GM18526 (cell line): Measurements from ENCODE around the gene GLRA2.

Source experiments
- POLR2A ChIP-seq: IDR thresholded peaks from 3 replicates; pipeline ENCODE4 v1.6.1; 2011; ENCODE audit not compliant: insufficient read length; ENCODE audit errors: extremely low read depth

Gene GLRA2

DNA sequence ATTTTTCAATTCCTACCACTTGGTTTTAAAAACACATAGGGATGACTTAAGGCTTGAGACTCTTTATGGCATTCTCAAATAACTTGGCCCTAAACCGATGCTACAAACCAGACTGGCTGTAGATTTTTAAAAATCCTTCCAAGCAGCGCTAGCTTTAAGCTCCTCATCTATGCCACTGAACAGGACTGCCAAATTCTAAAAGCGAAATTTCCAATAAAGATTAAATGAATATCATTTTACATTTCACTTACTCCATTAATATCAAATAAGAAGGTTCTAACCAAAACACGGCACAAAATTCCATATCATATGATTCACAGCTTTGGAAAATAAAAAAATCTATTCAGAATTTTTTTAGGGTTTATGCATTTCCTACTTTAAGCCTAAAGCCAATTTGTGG is 209.3 kb downstream of the GLRA2 start:
- no peak for TF ChIP-seq POLR2A

DNA sequence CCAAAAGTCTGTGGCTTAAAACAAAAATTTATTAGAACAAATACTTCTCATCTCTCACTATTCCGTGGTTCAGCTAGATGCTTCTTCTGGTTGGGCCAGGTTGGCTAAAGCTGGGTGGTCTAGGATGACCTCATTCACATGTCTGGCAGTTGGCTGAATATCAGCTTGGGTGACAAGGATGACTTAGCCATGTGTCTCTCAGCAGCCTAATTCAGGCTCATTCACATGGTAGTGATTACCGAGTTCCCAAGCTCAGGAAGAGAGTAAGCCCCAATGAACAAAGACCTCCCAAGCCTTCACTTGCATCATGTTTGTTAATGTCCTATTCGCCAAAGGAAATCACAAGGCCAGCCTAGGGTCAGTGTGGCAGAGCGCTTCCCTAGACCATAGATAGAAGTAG is 224.1 kb downstream of the GLRA2 start:
- TF ChIP-seq POLR2A: no peak

DNA sequence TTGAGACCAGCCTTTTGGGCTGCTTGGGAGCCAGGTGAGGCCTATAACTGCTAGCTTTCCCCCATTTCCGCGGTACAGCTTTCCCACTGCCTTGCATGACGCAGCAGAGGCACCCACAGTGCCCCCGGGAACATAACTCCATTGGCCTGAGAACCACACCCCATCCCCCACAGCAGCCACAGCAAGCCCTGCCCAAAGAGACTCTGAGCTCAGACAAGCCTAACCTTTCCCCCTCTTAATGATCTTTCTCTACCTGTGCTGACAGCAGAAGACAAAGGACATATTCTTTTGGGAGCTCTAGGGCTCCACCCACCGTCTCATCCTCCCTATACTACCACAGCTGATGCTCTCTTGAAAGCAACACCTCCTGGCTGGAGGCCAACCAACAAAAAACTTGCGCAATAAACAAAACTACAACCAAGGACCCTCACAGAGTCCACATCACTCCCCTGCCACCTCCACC is 228.7 kb downstream of the GLRA2 start:
- TF ChIP-seq POLR2A: no peak

DNA sequence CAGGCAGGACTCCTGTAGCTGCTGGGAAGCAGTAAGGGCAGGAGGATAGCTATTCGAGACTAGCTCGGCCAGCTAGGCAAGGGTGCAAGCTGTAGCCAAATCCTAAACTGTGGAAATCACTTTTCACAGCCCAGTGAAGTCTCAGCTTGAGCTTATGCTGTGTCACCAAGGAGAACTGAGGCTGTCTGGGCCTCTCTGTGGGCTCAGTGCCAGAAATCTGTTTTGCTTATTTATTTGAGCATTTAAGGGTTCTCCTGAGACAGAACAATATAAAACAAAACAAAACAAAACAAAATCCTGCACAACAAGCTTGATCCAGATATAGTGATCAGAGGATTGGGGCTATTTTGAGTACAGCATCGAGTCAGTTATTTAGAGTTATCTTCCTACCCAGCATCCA is 246.1 kb downstream of the GLRA2 start:
- no peak for TF ChIP-seq POLR2A

DNA sequence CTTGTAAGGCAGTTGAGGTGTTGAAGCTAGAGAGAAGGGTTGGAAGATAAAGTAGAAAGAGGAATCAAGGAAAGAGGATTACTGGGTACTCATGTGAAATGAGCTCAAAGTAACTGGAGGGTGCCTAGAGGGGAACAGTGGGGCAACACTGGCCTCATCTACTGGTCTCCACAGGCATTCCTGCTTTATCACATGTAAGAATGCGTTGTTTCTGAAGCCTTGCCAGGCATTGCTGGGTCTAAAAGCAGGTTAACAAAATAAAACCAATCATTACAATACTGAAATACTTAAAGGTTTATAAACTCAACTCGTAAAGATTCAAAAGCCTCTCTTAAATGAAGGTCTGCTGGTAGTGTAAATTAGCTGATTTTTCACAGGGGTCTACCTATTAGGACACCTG is 247.6 kb downstream of the GLRA2 start:
- no peak for TF ChIP-seq POLR2A

DNA sequence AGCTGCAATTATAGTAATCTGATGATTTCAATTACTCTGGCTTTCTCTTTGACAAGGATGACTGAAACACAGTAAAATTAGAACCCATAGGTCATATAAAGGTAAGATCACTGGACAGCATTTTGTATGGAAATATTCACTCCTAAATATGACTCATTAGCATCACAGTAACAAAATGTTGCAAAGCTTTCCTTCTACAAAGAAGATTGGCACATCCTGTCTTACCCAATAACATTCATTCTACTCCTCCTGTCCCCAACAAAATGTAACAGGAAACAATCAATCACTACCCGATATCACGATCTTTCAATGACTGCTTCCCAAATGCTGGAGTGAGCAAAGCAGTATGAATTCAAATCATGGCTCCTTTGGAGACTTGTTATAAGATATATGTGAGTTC is 248.2 kb downstream of the GLRA2 start:
- TF ChIP-seq POLR2A: no peak

DNA sequence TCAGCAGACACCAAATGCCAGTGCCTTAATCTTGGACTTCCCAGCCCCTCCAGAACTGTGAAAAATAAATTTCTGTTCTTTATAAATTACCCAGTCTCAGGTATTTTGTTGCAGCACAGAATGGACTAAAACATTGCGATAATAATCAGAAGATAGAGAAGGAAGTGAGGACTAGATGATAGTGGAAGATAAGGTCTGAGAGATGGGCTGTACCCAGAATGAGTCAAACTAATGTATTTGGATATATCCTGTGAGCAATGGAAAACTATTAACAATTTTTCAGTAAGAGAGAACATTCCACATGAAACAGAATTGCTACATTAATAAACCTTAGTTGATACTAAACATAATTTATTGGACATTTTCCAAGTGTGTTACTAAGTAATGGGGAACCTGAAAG is 250.2 kb downstream of the GLRA2 start:
- TF ChIP-seq POLR2A: no peak
